GM18909 (cell line): Measurements from ENCODE around the gene PDZD7.

Experiments
- ATAC-seq: cut with Tn5 transposase; IDR thresholded peaks from one replicate; pipeline ENCODE4 v1.9.1; 2021; ENCODE audit warnings: mild to moderate bottlenecking; ENCODE audit not compliant: unreplicated experiment, poor library complexity

The PDZD7 gene

DNA sequence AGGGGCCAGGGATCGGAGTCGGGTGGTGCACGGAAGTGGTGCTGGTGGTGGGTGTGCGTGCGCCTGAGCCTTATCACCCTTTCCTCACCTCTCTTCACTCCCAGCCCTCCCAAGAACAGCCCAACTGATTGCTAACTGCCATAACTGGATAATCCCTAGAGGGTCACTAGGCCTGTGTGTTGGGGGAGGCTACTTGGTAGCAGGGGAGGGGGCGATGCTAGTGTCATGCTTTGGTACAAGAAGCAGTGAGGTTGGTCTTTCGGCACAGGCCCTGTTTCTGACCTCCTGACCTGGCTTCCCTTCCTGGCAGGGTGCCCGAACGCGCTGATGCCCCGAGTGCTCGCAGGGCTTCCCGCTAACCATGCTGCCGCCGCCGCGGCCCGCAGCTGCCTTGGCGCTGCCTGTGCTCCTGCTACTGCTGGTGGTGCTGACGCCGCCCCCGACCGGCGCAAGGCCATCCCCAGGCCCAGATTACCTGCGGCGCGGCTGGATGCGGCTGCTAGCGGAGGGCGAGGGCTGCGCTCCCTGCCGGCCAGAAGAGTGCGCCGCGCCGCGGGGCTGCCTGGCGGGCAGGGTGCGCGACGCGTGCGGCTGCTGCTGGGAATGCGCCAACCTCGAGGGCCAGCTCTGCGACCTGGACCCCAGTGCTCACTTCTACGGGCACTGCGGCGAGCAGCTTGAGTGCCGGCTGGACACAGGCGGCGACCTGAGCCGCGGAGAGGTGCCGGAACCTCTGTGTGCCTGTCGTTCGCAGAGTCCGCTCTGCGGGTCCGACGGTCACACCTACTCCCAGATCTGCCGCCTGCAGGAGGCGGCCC, 31.5 kb upstream of the PDZD7 start:
- ATAC-seq, result peak; percentile 29

DNA sequence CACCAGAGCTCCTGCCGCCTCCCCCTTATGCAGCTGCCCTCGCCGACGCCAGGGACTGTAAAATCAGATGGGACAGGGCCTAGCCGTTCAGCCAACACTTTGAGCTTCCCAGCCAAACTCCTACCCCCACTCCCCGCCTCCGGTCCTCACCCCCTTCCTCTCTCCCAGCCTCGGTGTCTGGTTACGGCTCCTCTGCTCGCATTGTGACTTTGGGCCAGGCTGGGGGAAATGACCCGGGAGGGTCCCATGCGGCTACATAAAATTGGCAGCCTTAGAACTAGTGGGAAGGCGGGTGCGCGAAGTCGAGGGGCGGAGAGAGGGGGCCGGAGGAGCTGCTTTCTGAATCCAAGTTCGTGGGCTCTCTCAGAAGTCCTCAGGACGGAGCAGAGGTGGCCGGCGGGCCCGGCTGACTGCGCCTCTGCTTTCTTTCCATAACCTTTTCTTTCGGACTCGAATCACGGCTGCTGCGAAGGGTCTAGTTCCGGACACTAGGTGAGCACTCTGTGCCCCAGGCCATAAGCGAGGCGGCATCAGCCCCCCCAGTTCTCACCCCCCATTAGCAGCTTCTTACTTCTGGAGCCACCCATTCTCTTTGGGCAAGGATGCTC, 30.8 kb upstream of the PDZD7 start, which contains the start of gene KAZALD1:
KAZALD1 (plus strand) TSS at position 366 of the 608 bp plus-strand sequence. CDS start 604 bp downstream, outside the sequence.
- ATAC-seq, result no peak

DNA sequence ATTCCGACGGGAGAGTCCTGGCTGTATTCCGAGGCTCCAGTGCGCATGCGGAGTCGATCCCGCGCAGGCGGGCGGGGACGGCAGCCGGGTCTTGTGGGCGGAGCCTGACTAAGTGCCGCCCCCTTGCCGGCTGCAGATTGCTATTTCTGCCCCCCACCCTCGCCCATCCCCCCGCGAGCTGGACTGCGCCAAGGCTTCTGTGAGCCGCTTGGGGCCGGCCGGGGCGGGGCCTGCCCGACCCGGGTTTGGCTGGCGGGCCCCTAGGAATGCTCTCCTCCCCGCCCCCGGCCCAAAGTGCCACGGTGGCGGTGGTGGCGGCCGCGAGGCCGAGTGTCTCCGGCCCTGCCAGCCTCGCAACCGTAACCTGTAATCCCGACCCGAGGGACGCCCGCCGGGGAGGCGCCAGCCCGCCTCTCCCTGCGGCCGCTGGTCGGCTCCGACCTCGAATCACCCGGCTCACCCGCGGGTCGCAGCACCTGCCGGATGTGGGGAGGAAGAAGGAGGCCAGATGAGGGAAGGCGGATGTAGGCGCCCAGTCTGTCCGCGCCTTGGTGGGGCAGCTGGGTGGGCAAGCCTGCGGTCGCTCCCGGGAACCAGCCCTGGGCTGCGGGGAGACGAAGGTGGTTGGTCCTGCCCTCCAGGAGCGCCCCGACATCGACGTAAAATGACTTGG, 30.2 kb upstream of the PDZD7 start:
- ATAC-seq, result peak; percentile 61

DNA sequence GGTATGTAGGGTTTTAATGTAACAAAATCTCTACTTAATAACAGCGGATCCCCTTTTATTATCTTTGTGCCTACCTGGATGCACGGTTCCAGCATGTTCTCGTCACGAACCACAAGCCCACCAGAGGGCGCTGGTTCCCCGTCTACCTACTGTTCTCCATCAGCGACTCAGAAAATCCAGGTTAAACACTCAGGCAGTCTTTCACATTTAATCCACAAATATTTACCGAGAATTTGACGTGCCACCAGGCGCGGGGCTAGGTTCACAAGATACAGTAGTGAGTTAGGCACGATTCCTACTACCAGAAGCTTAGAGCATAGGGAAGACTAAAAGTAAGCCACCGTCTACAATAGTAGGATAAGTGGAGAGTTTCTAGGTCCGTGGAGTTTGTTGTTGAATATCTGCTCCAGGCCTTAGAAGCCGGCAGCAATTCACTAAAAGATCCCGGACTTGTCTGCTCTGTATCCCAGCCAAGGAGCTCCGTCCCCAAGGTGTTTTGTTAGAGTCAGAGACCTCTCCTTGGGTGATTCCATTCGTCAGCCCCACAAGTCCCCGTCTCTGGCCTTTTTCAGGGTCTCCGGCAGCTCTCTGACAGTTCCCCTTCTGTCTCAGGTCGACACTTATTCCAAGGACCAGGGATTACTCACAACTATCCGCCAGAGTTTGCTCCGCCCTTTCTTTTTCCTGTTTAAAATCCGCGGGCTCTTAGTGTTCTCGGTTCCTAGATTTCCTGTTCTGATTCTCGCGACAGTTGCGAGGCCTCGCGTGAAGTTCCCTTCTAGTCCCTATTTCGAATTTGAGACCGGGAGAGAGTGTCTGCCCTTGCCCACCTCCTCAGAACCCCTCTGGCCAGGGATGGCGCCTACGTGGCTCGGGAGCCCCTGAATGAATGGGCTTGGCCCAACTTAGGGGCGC, 29.4 kb upstream of the PDZD7 start:
- ATAC-seq, result peak; percentile 35

DNA sequence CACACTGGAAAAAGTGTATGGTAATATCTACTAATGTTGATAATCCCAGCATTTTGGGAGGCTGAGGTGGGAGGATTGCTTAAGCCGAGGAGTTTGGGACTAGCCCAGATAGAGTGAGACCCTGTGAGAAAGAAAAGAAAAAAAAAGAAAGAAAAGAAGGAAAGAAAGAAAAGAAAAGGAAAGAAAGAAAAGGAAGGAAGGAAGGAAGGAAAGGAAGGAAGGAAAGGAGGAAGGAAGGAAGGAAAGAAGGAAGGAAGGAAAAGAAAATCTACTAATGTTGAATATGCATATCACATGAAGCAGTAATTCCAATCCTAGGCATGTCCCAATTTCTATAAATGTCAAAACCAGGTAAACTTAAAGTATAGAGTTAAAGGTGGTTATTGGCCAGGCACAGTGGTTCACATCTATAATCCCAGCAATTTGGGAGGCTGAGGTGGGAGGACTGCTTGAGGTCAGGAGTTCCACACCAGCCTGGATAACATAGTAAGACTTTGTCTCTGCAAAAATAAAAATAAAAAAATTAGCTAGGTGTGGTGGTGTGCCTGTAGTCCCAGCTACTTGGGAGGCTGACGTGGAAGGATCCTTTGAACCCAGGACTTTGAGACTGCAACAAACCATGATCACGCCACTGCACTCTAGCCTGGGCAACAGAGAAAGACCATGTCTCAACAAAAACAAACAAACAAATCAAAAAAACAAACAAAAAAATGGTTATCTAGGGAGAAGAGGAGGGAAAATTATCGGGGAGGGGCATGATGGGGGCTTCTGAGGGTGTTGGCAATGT, 25.6 kb upstream of the PDZD7 start:
- ATAC-seq, result no peak

DNA sequence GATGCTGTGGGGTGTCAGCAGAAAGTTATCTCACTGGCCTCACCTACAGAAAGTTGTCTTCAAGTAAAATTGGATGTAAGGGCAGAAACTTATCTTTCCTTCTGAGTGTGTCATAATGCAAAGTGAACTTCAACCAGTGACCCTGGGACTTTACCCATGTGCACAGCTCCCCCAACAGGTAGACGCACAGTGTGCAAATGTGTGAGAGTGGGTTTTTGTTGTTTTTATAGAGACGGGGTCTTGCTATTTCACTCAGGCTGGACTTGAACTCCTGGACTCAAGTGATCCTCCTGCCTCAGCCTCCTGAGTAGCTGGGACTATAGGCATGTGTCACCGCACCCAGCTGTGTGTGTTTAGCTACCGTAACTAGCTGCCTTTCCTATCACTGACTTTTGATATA, 24.5 kb upstream of the PDZD7 start:
- ATAC-seq, result no peak

DNA sequence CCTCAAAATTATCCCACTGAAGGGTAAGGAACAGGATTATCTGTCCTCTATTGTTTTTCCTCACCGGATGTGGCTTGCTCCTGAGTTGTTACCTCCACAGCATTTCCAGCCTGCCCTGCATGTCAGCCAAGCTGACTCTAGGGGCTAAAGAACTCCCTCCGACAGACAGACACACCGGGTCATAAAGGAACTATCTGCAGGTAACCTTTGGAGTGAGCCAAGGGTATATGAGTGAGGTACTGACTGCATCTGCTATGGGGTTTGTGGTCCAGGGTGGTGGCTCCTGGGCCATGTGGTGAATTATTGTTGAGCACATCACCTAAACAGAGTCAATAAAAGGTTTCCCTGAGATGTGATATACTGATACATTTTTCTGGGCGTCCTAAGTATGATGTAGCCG, 23.9 kb upstream of the PDZD7 start:
- ATAC-seq, result no peak

DNA sequence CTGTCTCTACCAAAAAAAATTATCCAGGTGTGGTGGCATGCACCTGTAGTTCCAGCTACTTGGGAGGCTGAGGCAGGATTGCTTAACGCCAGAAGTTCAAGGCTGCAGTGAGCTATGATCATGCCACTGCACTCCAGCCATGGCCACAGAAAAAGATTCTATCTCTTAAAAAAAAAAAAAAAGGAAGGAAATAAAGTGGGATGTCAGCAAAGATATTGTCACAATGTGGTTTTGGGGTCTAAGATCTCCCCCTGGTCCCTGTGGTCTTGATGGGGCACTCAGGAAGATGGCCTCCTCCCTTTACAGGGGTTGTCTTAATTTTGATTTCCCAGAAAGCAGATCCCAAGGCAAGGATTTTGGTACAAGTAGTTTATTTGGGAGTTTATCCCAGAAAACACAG, 23.4 kb upstream of the PDZD7 start:
- no peak for ATAC-seq

DNA sequence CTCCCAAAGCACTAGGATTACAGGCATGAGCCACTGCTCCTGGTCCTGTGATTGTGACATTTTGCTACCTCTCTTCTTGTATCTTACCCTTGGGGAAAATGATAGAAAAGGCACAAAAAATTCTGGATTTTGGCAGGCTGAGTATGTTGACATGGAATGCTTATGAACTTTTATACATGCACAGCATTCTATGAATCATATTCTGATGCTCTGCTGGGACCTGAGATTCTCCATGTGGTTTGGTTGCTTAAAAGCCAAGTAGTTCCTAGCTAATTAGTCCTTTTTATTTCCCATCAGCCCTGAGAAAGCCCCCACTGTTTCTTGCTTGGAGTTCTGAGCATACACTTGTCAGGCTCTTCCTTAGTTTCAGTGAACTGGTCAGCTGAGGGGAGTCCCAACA, 22.6 kb upstream of the PDZD7 start:
- ATAC-seq, result no peak

DNA sequence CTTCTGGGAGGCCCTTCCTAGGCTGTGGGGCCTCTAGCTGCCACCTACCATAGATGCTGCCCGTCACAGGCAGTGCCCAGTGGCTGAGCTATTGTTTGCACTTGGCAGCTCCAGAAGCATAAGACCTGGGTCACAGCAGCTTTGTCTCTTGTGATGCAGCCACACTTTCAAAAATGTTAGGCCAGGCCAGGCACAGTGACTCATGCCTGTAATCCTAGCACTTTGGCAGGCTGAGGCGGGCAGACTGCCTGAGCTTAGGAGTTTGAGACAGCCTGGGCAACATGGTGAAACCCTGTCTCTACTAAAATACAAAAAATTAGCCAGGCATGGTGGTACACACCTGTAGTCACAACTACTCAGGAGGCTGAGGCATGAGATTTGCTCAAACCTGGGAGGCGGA, 21.4 kb upstream of the PDZD7 start:
- no peak for ATAC-seq

DNA sequence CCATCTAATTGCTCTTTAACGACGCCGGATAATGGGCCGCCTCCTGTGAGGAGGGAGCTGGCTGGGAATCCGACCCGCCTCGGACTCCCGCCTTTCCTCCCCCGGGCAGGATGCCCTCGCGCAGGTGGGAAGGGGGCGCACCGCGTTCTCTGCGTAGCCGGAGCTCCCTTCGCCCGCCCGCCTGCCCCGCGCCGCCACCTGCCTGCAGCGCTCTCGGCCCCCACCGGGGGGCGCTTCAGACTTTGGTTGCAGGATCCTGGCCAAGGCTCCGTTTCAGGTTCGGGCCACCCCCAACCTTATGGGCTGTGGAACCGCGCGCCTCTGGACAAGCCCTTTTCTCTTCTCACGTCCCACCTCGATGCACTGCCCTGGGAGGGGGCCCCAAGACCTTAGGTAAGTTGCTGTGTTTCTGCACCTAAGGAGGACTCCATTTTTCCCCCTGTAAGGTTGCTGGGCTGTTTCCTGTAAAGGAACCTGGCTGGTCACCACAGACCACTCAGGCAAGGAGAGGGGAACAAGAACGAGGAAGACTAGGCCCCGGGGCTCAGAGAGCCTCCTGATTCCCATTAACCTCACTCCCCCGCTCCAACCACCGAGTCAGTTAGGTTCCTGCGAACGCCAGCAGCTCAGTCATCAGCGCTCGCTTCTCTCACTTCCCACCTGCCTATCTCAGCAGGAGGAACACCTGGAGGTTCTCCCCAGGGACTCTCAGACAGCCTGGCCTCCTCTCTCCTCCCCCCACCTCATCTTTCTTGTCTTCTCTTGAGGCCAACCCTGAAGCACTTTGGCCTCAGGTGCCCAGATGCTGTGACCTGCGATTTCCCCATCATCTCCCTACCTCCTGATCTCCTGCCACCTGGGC, 19.5 kb upstream of the PDZD7 start:
- peak; percentile 65 for ATAC-seq

DNA sequence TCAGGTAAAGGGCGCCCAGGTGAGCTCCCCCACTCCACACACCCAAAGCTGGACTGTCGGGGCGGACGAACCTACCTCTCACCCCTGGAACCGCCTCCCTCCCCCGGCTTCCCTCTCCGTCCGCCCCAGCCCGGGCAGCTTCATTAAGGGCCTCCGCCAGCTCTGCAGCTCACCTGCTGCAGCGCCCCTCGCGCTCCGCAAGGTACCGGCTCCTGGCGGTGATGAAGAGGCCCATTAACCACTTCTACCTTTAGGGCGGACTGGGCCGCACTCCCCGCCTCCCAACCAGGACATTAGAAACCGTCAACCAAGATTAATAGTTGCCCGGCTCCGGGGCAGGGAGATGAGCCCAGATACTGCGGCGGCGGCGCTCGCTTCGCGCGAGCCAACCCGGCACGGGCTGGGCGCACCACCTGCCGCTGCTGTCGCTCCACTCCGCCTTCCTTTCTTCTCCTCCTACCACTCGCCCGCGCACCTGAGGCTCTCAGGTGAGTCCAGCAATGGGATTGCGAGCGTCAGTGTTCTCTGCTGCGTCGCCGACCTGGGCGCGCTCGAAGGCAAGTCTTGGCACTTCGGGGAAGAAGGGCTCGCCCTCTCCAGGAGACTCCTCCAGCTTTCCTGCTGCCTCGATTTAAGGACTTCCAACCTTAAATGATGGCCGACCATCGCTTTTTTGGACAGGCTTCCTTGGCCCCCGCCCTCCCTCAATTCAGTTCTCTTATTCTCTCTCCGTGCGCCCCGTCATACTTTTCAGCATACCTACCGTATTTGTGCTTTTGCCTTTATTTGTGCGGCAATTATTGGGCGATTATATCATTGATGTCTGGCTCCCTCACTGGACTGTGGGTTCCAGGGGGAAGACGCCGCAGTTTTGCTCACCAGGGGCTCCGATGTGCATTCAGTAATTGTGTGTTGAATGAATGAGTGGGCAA, 17.3 kb upstream of the PDZD7 start:
- ATAC-seq, result no peak

DNA sequence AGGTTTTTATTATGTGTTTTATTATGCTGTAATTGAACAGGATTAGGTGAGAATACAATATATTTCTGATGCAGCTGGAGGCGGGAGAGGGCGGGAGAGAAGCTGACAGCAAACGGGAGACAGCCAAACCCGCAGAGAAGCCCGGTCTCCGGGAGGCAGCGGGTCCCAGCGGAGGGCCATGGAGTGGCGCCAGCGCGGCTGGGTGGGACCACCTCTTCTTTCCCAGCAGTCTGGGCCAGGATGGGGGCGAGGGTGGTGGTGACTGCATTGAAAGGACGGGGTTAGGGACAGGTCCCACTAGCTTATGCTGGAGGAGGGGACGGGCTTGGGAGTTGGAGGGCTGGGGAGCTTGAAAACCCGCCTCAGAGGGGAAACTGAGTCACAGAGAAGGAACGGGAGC, 16.3 kb upstream of the PDZD7 start:
- no peak for ATAC-seq

DNA sequence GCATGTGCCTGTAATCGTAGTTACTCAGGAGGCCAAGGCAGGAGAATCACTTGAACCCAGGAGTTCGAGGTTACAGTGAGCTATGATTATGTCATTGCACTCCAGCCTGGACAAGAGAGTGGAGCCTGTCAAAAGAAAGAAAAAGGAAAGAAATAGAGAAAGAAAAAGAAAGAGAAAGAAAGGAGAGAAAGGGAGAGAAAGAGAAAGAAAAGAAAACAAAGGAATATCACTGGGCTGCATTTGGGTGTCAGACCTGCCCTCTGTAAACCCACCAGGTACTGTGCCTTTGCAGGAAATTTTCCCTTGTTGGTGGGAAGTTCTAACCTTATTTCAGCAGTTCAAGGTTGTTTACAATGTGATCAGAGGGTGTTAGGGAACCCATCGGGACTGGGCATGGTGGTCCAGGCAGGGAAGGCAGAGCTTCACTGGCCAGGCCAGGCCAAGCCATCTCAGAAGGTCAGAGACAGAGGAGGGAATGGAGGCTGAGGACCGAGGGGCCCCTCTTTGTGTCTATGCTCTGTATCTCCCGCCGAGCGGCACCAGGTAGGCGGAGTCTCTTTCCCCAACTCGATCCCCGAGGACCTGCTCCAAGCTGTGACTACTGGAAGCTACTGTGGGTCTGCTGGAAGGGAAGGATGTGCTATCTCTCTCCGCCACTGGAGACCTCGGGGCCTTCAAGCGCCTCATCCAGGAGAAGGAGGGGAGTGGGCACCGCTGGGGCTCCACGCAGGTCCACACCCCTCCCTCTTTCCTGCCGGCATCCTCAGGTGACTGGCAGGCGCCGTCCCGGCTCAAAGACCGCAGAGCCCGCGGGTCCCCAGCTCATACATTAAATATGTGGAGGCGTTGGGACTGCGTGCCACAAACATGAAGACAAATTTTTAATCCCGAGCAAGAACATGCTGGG, 15.7 kb upstream of the PDZD7 start:
- no peak for ATAC-seq

DNA sequence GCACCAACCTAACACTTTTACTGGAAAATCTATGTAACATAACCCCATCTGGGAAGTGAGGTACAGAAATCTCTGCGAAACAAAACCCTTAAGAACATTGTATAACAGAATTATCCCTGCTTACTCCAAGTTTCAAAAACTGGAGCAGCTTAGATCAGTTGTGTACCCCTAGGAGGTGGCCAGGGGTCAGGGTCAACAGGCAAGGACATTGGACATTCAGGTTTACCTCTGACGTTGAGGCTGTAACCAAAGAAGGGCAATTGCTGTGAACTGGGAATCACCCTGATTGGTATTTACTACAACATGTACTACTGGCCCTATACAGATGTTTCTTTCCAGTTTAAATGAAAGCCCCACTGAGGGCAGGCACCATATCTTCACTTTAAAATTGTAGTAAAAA, 13.2 kb upstream of the PDZD7 start:
- ATAC-seq, result no peak

DNA sequence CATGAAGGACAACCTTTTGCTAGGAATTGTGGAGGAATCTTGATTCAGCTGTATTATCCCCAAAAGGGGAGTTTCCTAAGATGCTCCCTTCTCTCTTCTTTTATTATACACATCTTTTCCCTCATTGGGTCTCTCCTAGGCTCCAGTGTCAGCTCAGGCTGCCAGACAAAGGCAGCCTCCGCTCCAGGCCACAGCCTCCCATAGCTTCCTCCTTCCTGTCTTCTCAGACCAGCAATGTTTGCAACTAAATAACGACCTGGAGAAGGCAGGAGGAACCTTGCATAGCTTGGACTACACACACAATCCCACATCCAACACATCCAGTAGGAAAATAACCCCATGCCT, 12.4 kb upstream of the PDZD7 start:
- ATAC-seq, result no peak
